Body of pancreas (tissue), 4 donors: ENCODE results near the gene PML. TPM values are rescaled to one million over a fixed set of nuclear protein-coding genes. Genes with fewer than 3 reads are reported as not detected.
"Not testable (repeated sequence)": the region's sequence is repeated elsewhere in the genome, so short reads cannot be mapped to it uniquely, and the experiment has no call there.

Experiments used
- ATAC-seq: fragments of 150-250 bp; one replicate; pipeline ENCODE4 v1.9.1; 2016
- DNase-seq, 4 donors: peaks; one replicate each; pipeline ENCODE4 v3.0.0-alpha.2; 2019
- H3K27ac ChIP-seq, 4 donors: fragments of 200-600 bp; sonication (generic); 1 replicate in 3 of 4; 2 replicates in 1 of 4; pipeline versions ENCODE4 v1.5.1 to v1.6.1; 2016 to 2019; ENCODE audit warnings: mild to moderate bottlenecking in 1 of 4, mixed read lengths in 1 of 4, moderate library complexity in 1 of 4
- H3K27me3 ChIP-seq, 2 donors: fragments of 200-600 bp; sonication (generic); one replicate each; pipeline ENCODE4 v1.6.0; 2016; ENCODE audit warnings: mild to moderate bottlenecking in 1 of 2
- H3K36me3 ChIP-seq, 2 donors: fragments of 200-600 bp; sonication (generic); replicated peaks in 1 of 2; 2 replicates each; pipeline ENCODE4 v1.5.1; 2016; ENCODE audit warnings: low read depth in 2 of 2; ENCODE audit not compliant: insufficient read depth in 1 of 2
- H3K4me1 ChIP-seq: fragments of 200-600 bp; sonication (generic); one replicate; pipeline ENCODE4 v1.6.0; 2016
- H3K4me3 ChIP-seq, 2 donors: fragments of 200-600 bp; sonication (generic); 1 replicate in 1 of 2; 2 replicates in 1 of 2; pipeline ENCODE4 v1.5.1; 2016 to 2019
- H3K9me3 ChIP-seq, 3 donors: fragments of 200-600 bp; sonication (generic); 1 replicate in 2 of 3; 2 replicates in 1 of 3; pipeline ENCODE4 v1.5.1; 2016
- CTCF ChIP-seq, 7 experiments: fragments of 450-650 bp in 4 of 7; fragments of 200-600 bp in 3 of 7; sonication (generic) in 3 of 7; IDR thresholded peaks; one replicate each; pipeline ENCODE4 v1.5.1; 2016 to 2019; ENCODE audit warnings: antibody characterized with exemption in 7 of 7
- POLR2A ChIP-seq, 3 donors: fragments of 450-650 bp; IDR thresholded peaks; one replicate each; pipeline ENCODE4 v1.6.1; 2016; ENCODE audit warnings: antibody characterized with exemption in 3 of 3, mild to moderate bottlenecking in 2 of 3
- WGBS, 2 donors: methylation state at CpG; one replicate each; pipeline ENCODE4 v1.1.5; 2017; 5-methylcytosine and 5-hydroxymethylcytosine counted together
- intact Hi-C: fragments of 100-400 bp; cut with DNase I; formaldehyde crosslinking; loops from one replicate; pipeline ENCODE4 v1.15.1; 2023
- total RNA-seq, 2 donors: library from RNA; depleted of rRNA; stranded (reverse); fragments of >200 nt; gene quantifications; one replicate each; pipeline ENCODE4 v1.1.0, GENCODE V29; 2016

PML gene
- total RNA-seq, 2 donors from 2014 or later: 27.8 to 38.2 TPM

GRCh38 chr15:74055804-74056203 is 61.3 kb downstream of the PML start:
- TF ChIP-seq POLR2A (IDR thresholded peaks at IDR 0.05) (no peak), CTCF (IDR thresholded peaks at IDR 0.05) (no peak)
- Histone ChIP-seq H3K27me3 (no peaks in the 10 kb centered on the region), H3K9me3 (no peaks in the 10 kb centered on the region), H3K4me1 (peaks cover 21% of the 10 kb centered on the region), H3K4me3 (no peak overlapping the region), H3K27ac (no peak overlapping the region), H3K36me3 (no peaks in the 10 kb centered on the region)
- no peak for ATAC-seq
- intact Hi-C loops: no loop called here
- DNase-seq: no peak
- 79 to 84% methylated on average over 2 of the region's 2 CpGs for WGBS, 2 donors

DNA sequence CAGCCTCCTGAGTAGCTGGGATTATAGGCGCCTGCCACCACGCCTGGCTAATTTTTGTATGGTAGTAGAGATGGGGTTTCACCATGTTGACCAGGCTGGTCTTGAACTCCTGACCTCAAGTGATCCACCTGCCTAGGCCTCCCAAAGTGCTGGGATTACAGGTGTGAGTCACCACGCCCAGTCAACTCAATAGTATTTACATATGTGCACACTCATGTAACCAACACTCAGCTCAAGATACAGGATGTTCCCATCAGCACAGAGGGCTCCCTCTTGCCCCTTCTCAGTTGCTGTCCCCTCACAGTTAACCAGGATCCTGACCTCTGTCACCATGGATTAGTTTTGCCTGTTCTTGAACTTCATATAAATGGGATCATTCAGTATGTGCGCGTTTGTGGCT is 61.8 kb downstream of the PML start:
- H3K36me3 ChIP-seq, H3K27ac ChIP-seq, intact Hi-C loops, H3K4me3 ChIP-seq, ATAC-seq, DNase-seq, H3K9me3 ChIP-seq, H3K27me3 ChIP-seq: not testable (repeated sequence)
- H3K4me1 ChIP-seq: peaks cover 19% of the 10 kb centered on the region
- whole genome bisulfite sequencing, 2 donors: 92 to 93% methylated on average over 5 of the region's 5 CpGs

DNA sequence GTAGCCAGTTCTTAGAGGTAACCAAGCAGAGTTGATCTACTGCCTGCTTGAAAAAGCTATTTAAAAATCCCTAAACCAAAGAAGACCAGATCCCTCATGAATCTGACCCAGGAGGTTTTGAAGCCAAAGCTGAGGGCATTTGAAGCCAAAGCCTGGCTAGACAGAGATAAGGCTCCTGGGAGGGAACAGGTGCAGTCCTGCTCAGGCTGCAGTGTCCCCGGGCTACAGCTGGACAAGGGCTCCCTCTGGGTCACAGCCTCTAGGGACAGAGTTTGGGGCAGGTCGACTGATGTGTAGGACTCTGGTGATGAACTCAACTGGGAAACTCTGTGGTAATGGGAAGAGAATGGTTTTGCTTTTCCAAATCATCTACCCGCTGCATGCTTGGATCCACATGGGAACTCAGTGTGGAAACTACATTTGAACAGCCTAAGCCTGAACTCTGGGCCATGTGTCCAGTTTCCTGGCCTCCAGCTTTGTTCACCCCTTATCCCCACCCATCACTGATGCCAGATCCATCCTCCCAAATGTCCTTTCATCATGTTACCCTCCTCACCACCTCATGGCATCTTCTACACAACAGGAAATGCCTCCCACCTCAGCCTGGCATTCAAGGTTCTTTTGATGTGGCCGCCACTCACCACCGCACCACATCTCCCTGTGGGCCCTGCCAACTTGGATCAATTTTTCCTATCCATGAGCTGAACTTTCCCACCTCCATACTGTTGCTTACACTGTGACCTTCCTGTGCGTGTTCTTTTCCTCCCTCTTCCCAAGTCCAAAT is 64.7 kb downstream of the PML start:
- H3K4me1 ChIP-seq, H3K9me3 ChIP-seq, H3K36me3 ChIP-seq, H3K27me3 ChIP-seq, H3K4me3 ChIP-seq, intact Hi-C loops, ATAC-seq, H3K27ac ChIP-seq: not testable (repeated sequence)
- WGBS, 2 donors: 59 to 77% methylated on average over 6 of the region's 6 CpGs
- peak; percentile 22 to 66 (median 33) for DNase-seq

- H3K27me3 ChIP-seq: no peaks in the 10 kb centered on the region
- no peak for ATAC-seq
- H3K27ac ChIP-seq: no peak overlapping the region
- intact Hi-C loops: no loop called here
- DNase-seq: no peak
- no peak for TF ChIP-seq POLR2A (IDR thresholded peaks at IDR 0.05)
- no peak for TF ChIP-seq CTCF (IDR thresholded peaks at IDR 0.05)
- no peak overlapping the region for H3K4me3 ChIP-seq
- H3K36me3 ChIP-seq: no peaks in the 10 kb centered on the region
- peaks cover 14% of the 10 kb centered on the region for H3K4me1 ChIP-seq
- 86 to 90% methylated on average over 6 of the region's 6 CpGs for WGBS, 2 donors
- H3K9me3 ChIP-seq: no peaks in the 10 kb centered on the region
Measured at GRCh38 chr15:74060251-74060650, 65.7 kb downstream of the PML start.

DNA sequence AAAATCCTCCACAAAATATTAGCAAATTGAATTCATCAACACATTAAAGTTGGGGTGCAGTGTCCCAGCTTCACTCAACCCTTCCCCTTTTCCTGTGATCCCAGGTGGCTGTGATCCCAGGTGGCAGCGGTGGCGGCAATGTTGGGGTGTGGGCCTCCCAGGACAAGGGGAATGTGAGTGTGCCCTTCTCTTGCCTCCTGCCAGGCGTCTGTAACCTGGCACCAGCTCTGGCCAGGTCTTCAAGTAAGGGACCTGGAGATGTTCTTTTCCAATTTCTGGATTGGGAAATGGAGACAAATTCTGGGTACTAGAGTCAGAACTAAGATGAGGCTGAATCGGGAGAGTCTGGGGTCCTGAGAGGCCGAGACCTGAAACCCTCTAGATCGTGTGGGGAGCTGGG is 67.7 kb downstream of the PML start:
- no peak for DNase-seq
- intact Hi-C loops: no loop called here
- no peak for ATAC-seq
- Histone ChIP-seq H3K27ac (no peak overlapping the region), H3K4me3 (no peak overlapping the region), H3K27me3 (no peaks in the 10 kb centered on the region), H3K4me1 (peaks cover 20% of the 10 kb centered on the region), H3K9me3 (no peaks in the 10 kb centered on the region), H3K36me3 (no peaks in the 10 kb centered on the region)
- TF ChIP-seq CTCF (IDR thresholded peaks at IDR 0.05) (no peak), POLR2A (IDR thresholded peaks at IDR 0.05) (no peak)
- WGBS, 2 donors: 90 to 93% methylated on average over 5 to 6 of the region's 6 CpGs

- TF ChIP-seq POLR2A (IDR thresholded peaks at IDR 0.05) (no peak), CTCF (IDR thresholded peaks at IDR 0.05) (no peak)
- no peak for ATAC-seq
- DNase-seq: peak in 1 of 4 donors; percentile 7
- Histone ChIP-seq H3K27me3 (no peaks in the 10 kb centered on the region), H3K4me1 (peaks cover 20% of the 10 kb centered on the region), H3K9me3 (no peaks in the 10 kb centered on the region), H3K36me3 (no peaks in the 10 kb centered on the region), H3K4me3 (no peak overlapping the region), H3K27ac (no peak overlapping the region)
- intact Hi-C loops: no loop called here
- WGBS, 2 donors: 86% methylated on average over 7 of the region's 7 CpGs; no CpG with 5 or more reads in 1 of the 2 donors
Measured at GRCh38 chr15:74062671-74063070, 68.2 kb downstream of the PML start.

DNA sequence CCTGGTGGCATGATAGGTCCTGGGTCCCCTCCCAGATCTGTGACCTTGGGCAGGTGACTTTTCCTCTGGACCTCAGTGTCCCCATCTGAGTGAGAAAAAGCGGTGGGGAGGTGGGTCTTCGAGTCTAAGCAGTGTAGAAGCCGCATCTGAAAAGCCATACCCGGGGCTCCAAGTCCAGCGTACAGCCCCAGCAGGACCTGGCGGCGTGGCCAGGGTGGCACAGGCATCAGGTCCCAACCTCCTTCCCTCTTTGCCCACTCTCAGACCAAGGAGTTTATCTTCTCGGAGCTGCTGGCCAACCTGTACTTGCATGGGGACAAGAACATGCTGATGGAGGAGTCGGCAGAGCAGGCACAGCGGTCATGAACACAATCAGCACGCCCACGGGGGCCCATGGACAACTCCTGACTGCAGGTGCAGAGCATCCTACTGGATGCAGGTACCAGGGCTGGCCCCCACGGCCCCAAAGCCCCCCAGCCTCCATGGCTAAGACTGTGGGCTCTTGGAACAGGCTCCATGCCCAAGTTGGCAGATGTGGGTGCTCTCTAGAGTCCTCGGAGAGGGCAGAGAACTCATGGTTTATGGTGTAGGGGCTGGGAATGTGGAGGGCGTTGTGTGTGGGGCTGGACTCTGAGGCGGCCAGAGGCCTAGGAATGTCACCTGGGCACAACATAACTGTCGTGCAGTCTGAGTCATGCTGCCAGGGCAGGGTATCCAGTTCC is 69.1 kb downstream of the PML start:
- ATAC-seq, H3K27me3 ChIP-seq, DNase-seq, H3K4me3 ChIP-seq, H3K27ac ChIP-seq, H3K36me3 ChIP-seq, intact Hi-C loops, H3K9me3 ChIP-seq: not testable (repeated sequence)
- peaks cover 20% of the 10 kb centered on the region for H3K4me1 ChIP-seq
- WGBS, 2 donors: 80 to 82% methylated on average over 8 to 12 of the region's 17 CpGs

DNA sequence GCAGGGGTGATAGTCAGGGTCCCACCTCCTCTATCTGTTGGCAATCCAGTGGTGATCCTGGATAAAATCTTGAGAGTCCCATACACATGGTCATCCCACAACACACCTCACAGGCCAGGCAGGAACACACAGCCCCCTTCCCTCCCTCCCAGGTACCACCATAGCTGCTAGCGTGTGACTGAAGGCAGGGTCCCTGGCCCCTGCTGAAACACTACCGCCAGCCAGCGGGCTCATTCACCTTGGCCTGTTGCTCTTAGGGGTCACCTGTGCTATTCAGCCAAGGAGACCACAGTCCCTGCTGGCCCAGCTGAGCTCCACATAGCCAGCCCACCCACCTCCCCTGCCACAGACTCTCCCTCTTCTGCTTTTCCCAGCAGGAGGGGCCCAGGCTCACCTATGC is 69.7 kb downstream of the PML start:
- H3K36me3 ChIP-seq, H3K9me3 ChIP-seq, intact Hi-C loops, H3K27me3 ChIP-seq, ATAC-seq, H3K27ac ChIP-seq, DNase-seq, H3K4me3 ChIP-seq: not testable (repeated sequence)
- 95% methylated on average over 3 of the region's 3 CpGs; no CpG with 5 or more reads in 1 of the 2 donors for WGBS, 2 donors
- peaks cover 15% of the 10 kb centered on the region for H3K4me1 ChIP-seq
